Endothelial cell of umbilical vein (primary cell): ENCODE data around the gene VAV2. TPM values are rescaled to one million over a fixed set of nuclear protein-coding genes. Genes with fewer than 3 reads are reported as not detected.
A peak's percentile ranks its signal among the peaks of the same experiment; 100 is the strongest.

Source experiments
- BruUV-seq: library from RNA; stranded (reverse); fragments of 400-500 nt; replicated peaks from 2 replicates; lab custom pipeline; 2021; lab: Mats Ljungman, UMichigan
- CTCF ChIA-PET: fragments of 300-600, 350-600 bp; sonication (Branson Sonifier 250); formaldehyde crosslinking; loops from one replicate; lab custom pipeline; 2021; ENCODE audit warnings: antibody characterized with exemption, inconsistent platforms; lab: Charles Lee
- POLR2A ChIA-PET: fragments of 300-600, 350-600 bp; sonication (Branson Sonifier 250); formaldehyde crosslinking; loops from one replicate; lab custom pipeline; 2021; ENCODE audit warnings: antibody characterized with exemption, inconsistent platforms; lab: Charles Lee
- DNase-seq: peaks from one replicate; pipeline ENCODE4 v3.0.0-alpha.2; 2011; ENCODE audit warnings: low read depth, low spot score
- FAIRE-seq: peaks from 2 replicates; lab custom pipeline; 2011; peaks lifted over from hg19 to GRCh38; lab: Jason Lieb, UNC
- H2AFZ ChIP-seq: 2 replicates; pipeline ENCODE4 v1.6.0; 2012; ENCODE audit warnings: low read depth, low read length, control low read depth, inconsistent platforms
- H3K27ac ChIP-seq: 2 replicates; pipeline ENCODE4 v1.5.1; 2011; ENCODE audit warnings: low read depth, mild to moderate bottlenecking, control low read depth, low read length, moderate library complexity; ENCODE audit not compliant: insufficient read depth
- H3K27me3 ChIP-seq, 2 experiments: 2 replicates each; pipeline versions ENCODE4 v1.6.0 to v1.6.1; 2011; ENCODE audit warnings: low read length in 2 of 2, mixed read lengths in 1 of 2; ENCODE audit not compliant: control insufficient read depth in 2 of 2, insufficient read depth in 2 of 2
- H3K36me3 ChIP-seq, 2 experiments: 2 replicates in 1 of 2; 3 replicates in 1 of 2; pipeline ENCODE4 v1.5.1; 2011; ENCODE audit warnings: low read length in 2 of 2, mild to moderate bottlenecking in 1 of 2, moderate library complexity in 1 of 2; ENCODE audit not compliant: control insufficient read depth in 2 of 2, insufficient read depth in 2 of 2; ENCODE audit errors: extremely low read depth in 1 of 2
- H3K4me1 ChIP-seq: 3 replicates; pipeline ENCODE4 v1.5.1; 2011; ENCODE audit warnings: mild to moderate bottlenecking, low read length; ENCODE audit not compliant: control insufficient read depth, insufficient read depth; ENCODE audit errors: extremely low read depth
- H3K4me2 ChIP-seq: 2 replicates; pipeline ENCODE4 v1.6.1; 2011; ENCODE audit warnings: low read length, control low read depth, mixed read lengths; ENCODE audit not compliant: insufficient read depth
- H3K4me3 ChIP-seq, 3 experiments: fragments of 200-600 bp in 1 of 3; sonication (generic), shearing (Covaris generic) in 1 of 3; replicated peaks in 1 of 3; 2 replicates each; pipeline ENCODE4 v1.5.1; 2011 to 2016; ENCODE audit warnings: control low read depth in 3 of 3, low read length in 3 of 3, mild to moderate bottlenecking in 2 of 3, inconsistent platforms in 1 of 3, low read depth in 1 of 3, moderate library complexity in 1 of 3; ENCODE audit not compliant: insufficient read depth in 1 of 3
- H3K79me2 ChIP-seq: 2 replicates; pipeline ENCODE4 v1.6.0; 2012; ENCODE audit warnings: low read length, inconsistent platforms; ENCODE audit not compliant: control insufficient read depth, insufficient read depth
- H3K9ac ChIP-seq: replicated peaks from 2 replicates; pipeline ENCODE3; 2011; ENCODE audit warnings: low read length, control low read depth; ENCODE audit not compliant: insufficient read depth; ENCODE audit errors: extremely low read depth
- H3K9me1 ChIP-seq: replicated peaks from 3 replicates; pipeline ENCODE4 v1.6.0; 2011; ENCODE audit warnings: mild to moderate bottlenecking, low read length; ENCODE audit not compliant: control insufficient read depth, insufficient read depth; ENCODE audit errors: extremely low read depth
- H3K9me3 ChIP-seq: replicated peaks from 2 replicates; pipeline ENCODE4 v1.5.1; 2012; ENCODE audit warnings: low read length, inconsistent platforms; ENCODE audit not compliant: control insufficient read depth, insufficient read depth
- H4K20me1 ChIP-seq: replicated peaks from 2 replicates; pipeline ENCODE3; 2011; ENCODE audit warnings: mild to moderate bottlenecking, low read length; ENCODE audit not compliant: control insufficient read depth, insufficient read depth; ENCODE audit errors: extremely low read depth
- CTCF ChIP-seq, 2 donors: IDR thresholded peaks; 1 replicate in 1 of 2; 2 replicates in 1 of 2; pipeline ENCODE4 v1.5.1; 2011; ENCODE audit warnings: low read length in 2 of 2, mild to moderate bottlenecking in 2 of 2, moderate library complexity in 2 of 2, control low read depth in 1 of 2, inconsistent platforms in 1 of 2, low read depth in 1 of 2; ENCODE audit not compliant: insufficient read depth in 1 of 2; ENCODE audit errors: extremely low read depth in 1 of 2
- EZH2 ChIP-seq: IDR thresholded peaks from 2 replicates; pipeline ENCODE4 v1.6.1; 2012; ENCODE audit warnings: borderline replicate concordance, low read depth, mild to moderate bottlenecking, moderate library complexity, low read length, inconsistent platforms; ENCODE audit not compliant: severe bottlenecking
- FOS ChIP-seq: IDR thresholded peaks from 2 replicates; pipeline ENCODE4 v1.6.1; 2011; ENCODE audit warnings: mild to moderate bottlenecking, low read length, moderate library complexity, borderline replicate concordance; ENCODE audit not compliant: insufficient read depth
- GATA2 ChIP-seq: IDR thresholded peaks from 2 replicates; pipeline ENCODE4 v1.7.0; 2011; ENCODE audit warnings: low read depth, mild to moderate bottlenecking, moderate library complexity, mixed read lengths, low read length; ENCODE audit not compliant: insufficient read length, insufficient read depth
- JUN ChIP-seq: IDR thresholded peaks from 2 replicates; pipeline ENCODE4 v1.6.1; 2011; ENCODE audit warnings: borderline replicate concordance, low read depth; ENCODE audit not compliant: insufficient read length, insufficient read depth
- MAX ChIP-seq: IDR thresholded peaks from 2 replicates; pipeline ENCODE4 v1.6.1; 2011; ENCODE audit not compliant: insufficient read depth, insufficient read length
- MYC ChIP-seq: IDR thresholded peaks from one replicate; pipeline ENCODE4 v1.6.1; 2011; ENCODE audit warnings: mild to moderate bottlenecking, low read depth, low read length
- POLR2A ChIP-seq: IDR thresholded peaks from 2 replicates; pipeline ENCODE4 v1.6.1; 2012; ENCODE audit warnings: low read depth, mild to moderate bottlenecking, control low read depth, low read length
- POLR2AphosphoS5 ChIP-seq: IDR thresholded peaks from 2 replicates; pipeline ENCODE4 v1.6.1; 2012; ENCODE audit warnings: low read depth, mild to moderate bottlenecking, control low read depth, low read length, moderate library complexity; ENCODE audit not compliant: insufficient read depth
- dilution Hi-C: fragments of 300-500 bp; cut with MboI; formaldehyde crosslinking; loops from one replicate; pipeline ENCODE4 v1.15.0; 2019; ENCODE audit warnings: low sequenced_read_pairs; ENCODE audit not compliant: extremely low pct_ligation_motif_present
- intact Hi-C: fragments of 100-400 bp; cut with micrococcal nuclease; formaldehyde crosslinking; loops from one replicate; pipeline ENCODE4 v1.10.0; 2022
- polyA plus RNA-seq, 4 experiments: library from polyadenylated mRNA; depleted of rRNA in 3 of 4; stranded (reverse) in 3 of 4; unstranded in 1 of 4; fragments of >200 nt; gene quantifications; 2 replicates each; pipeline versions ENCODE4 v1.2.1 to v1.2.3, GENCODE V29; 2011 to 2012; ENCODE audit warnings: missing spikeins in 1 of 4
- total RNA-seq: library from RNA; stranded (reverse); gene quantifications from 2 replicates; pipeline ENCODE4 v1.2.3, GENCODE V29; 2021

The VAV2 gene
- total and polyA plus RNA-seq, 2 donors (not counting 3 experiments of a cell fraction or from before 2014, with no cell fraction given), result 10.6 to 30.6 TPM

GRCh38 chr9:133869674-133870405 lies 122.3 kb downstream of the VAV2 start:
- no TSS peak for BruUV-seq
- Histone ChIP-seq H3K36me3 (no peaks in the 10 kb centered on the region), H3K27me3 (no peaks in the 10 kb centered on the region), H3K4me1 (peaks cover 7% of the 10 kb centered on the region), H3K9me3 (no peaks in the 10 kb centered on the region), H3K79me2 (peaks cover 34% of the 10 kb centered on the region), H3K4me2 (no peak overlapping the region), H3K9ac (no peak overlapping the region), H3K9me1 (no peaks in the 10 kb centered on the region), H2AFZ (no peak overlapping the region), H3K27ac (no peak overlapping the region), H3K4me3 (no peak overlapping the region), H4K20me1 (no peaks in the 10 kb centered on the region)
- FAIRE-seq (no peak), DNase-seq (peak; percentile 16)
- ChIA-PET POLR2A (no interaction called here), CTCF (interaction anchor here (0.8 to 1.2 kb wide), 2 partner anchors 87 to 123 kb away, joined by 3 read pairs; no protein-coding TSS in a partner anchor)
- dilution Hi-C loops, result no loop called here
- intact Hi-C loops, result no loop called here
- TF ChIP-seq POLR2AphosphoS5 (no peak), CTCF (IDR thresholded peaks at IDR 0.05; ENCODE audit: extremely low read depth in 1 of 2, insufficient read depth in 1 of 2, low read depth in 1 of 2, low read length in 2 of 2) (no peak), GATA2 (no peak), POLR2A (no peak), JUN (no peak), EZH2 (no peak), MYC (no peak), MAX (no peak), FOS (no peak)
